Tibial nerve (tissue), 4 donors: ENCODE measurements around the gene KLHL13. TPM values are rescaled to one million over a fixed set of nuclear protein-coding genes. Genes with fewer than 3 reads are reported as not detected.
"Not testable (repeated sequence)": the region's sequence is repeated elsewhere in the genome, so short reads cannot be mapped to it uniquely, and the experiment has no call there.

Source experiments
- DNase-seq, 2 donors: peaks; one replicate each; pipeline ENCODE4 v3.0.0-alpha.2; 2019; ENCODE audit warnings: low spot score in 2 of 2
- H3K27ac ChIP-seq, 4 donors: fragments of 200-600 bp; sonication (generic) in 3 of 4; one replicate each; pipeline ENCODE4 v1.5.1; 2017 to 2019; ENCODE audit warnings: mild to moderate bottlenecking in 1 of 4
- H3K27me3 ChIP-seq, 2 donors: fragments of 200-600 bp; sonication (generic) in 1 of 2; one replicate each; pipeline versions ENCODE4 v1.5.1 to v1.6.0; 2017 to 2019
- H3K36me3 ChIP-seq, 3 donors: fragments of 200-600 bp; sonication (generic); one replicate each; pipeline ENCODE4 v1.5.1; 2018 to 2019
- H3K4me1 ChIP-seq, 4 donors: fragments of 200-600 bp; sonication (generic) in 3 of 4; one replicate each; pipeline ENCODE4 v1.5.1; 2017 to 2019
- H3K4me3 ChIP-seq, 4 donors: fragments of 200-600 bp; sonication (generic) in 3 of 4; one replicate each; pipeline ENCODE4 v1.5.1; 2017 to 2019; ENCODE audit warnings: mild to moderate bottlenecking in 1 of 4, moderate library complexity in 1 of 4
- H3K9me3 ChIP-seq, 4 donors: fragments of 200-600 bp; sonication (generic) in 3 of 4; one replicate each; pipeline ENCODE4 v1.5.1; 2017 to 2019
- EP300 ChIP-seq, 2 donors: sonication (generic); formaldehyde crosslinking; IDR thresholded peaks; one replicate each; pipeline ENCODE4 v1.6.1; 2017; ENCODE audit warnings: antibody characterized with exemption in 2 of 2, mild to moderate bottlenecking in 1 of 2
- POLR2A ChIP-seq, 2 donors: fragments of 450-650 bp; IDR thresholded peaks; one replicate each; pipeline ENCODE4 v1.6.1; 2017; ENCODE audit warnings: antibody characterized with exemption in 2 of 2, mild to moderate bottlenecking in 2 of 2, moderate library complexity in 2 of 2
- WGBS, 2 donors: methylation state at CpG; one replicate each; pipeline ENCODE4 v1.1.5; 2018; 5-methylcytosine and 5-hydroxymethylcytosine counted together
- total RNA-seq, 4 donors: library from RNA; depleted of rRNA; stranded (reverse); fragments of >200 nt; gene quantifications; one replicate each; pipeline ENCODE4 v1.1.0, GENCODE V29; 2016
- TF ChIP-seq, protein P1 (sequence below), 5 experiments: fragments of 200-600 bp in 3 of 5; fragments of 450-650 bp in 2 of 5; sonication (generic) in 3 of 5; IDR thresholded peaks; one replicate each; pipeline ENCODE4 v1.5.1; 2016 to 2019; ENCODE audit warnings: antibody characterized with exemption in 5 of 5, mild to moderate bottlenecking in 3 of 5, moderate library complexity in 2 of 5

The KLHL13 gene
- total RNA-seq, 4 donors from 2014 or later: 3.0 to 5.9 (median 4.4) TPM

DNA sequence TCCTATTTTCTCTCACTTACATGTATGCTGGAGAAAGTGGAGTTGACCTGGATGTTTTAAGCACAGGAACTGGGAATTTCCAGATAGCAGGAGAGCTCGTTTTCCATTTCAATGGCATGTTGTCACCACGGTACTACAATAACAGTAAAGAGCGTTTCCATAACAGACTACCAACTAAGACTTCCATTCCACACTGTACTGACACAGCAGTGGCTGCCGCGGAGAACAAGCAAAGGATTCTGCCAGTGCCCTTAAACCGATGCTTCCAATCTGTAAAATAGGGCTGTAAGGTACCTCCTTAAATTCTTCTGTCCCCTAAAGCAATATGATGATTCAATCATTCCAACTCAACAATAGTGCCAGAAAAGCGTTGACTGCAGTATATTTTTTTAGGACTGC lies 143.9 kb downstream of the KLHL13 start:
- Histone ChIP-seq H3K9me3 (no peaks in the 10 kb centered on the region), H3K27ac (no peak overlapping the region), H3K4me1 (no peaks in the 10 kb centered on the region), H3K4me3 (peak overlapping the region in 1 of 4 donors; percentile 12), H3K36me3 (no peaks in the 10 kb centered on the region), H3K27me3 (no peaks in the 10 kb centered on the region)
- 15 to 41% methylated on average over 7 of the region's 7 CpGs for WGBS, 2 donors
- DNase-seq: no peak
- TF ChIP-seq POLR2A (IDR thresholded peaks at IDR 0.05) (no peak), EP300 (IDR thresholded peaks at IDR 0.05) (no peak)
- TF ChIP-seq, protein P1, sequence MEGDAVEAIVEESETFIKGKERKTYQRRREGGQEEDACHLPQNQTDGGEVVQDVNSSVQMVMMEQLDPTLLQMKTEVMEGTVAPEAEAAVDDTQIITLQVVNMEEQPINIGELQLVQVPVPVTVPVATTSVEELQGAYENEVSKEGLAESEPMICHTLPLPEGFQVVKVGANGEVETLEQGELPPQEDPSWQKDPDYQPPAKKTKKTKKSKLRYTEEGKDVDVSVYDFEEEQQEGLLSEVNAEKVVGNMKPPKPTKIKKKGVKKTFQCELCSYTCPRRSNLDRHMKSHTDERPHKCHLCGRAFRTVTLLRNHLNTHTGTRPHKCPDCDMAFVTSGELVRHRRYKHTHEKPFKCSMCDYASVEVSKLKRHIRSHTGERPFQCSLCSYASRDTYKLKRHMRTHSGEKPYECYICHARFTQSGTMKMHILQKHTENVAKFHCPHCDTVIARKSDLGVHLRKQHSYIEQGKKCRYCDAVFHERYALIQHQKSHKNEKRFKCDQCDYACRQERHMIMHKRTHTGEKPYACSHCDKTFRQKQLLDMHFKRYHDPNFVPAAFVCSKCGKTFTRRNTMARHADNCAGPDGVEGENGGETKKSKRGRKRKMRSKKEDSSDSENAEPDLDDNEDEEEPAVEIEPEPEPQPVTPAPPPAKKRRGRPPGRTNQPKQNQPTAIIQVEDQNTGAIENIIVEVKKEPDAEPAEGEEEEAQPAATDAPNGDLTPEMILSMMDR (IDR thresholded peaks at IDR 0.05): no peak

DNA sequence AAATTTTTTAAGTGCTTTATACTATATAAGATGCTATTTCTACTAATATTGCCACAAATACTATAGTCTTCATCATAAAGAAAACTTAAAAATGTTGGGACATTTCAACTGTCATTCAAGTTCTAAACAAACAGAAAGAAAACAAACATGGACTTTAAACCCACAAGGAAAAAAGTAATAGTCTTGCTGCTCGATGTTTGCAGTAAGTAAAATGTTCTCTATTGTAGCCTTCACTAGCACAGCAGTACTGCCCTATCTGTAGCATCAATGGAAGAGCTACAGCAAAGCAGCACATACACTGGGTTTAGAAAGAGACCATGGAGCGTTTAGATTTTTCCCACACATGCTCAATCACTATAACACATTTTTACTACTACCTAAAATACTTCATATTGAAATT lies 146.8 kb downstream of the KLHL13 start:
- H3K36me3 ChIP-seq: no peaks in the 10 kb centered on the region
- TF ChIP-seq POLR2A (IDR thresholded peaks at IDR 0.05) (no peak), EP300 (IDR thresholded peaks at IDR 0.05) (no peak)
- TF ChIP-seq, protein P1 (IDR thresholded peaks at IDR 0.05): no peak

DNA sequence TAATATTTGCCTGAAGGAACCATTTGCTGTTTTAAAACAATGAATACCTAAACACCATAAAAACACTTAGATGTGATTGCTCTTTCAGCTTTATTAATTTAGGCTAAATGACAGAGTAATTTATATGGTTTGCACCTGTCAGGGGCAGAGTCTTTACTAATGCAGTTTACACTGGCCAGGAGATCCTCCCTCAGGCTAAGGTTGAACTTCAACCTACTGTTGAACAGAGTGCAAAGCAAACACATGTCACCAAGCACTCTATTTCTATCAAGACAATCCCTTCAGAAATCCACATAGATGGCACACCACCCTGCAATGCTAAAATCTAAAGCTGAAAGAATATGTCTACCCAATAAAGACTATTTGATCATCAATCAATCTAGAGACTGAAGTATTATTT lies 147.3 kb downstream of the KLHL13 start:
- no peak for DNase-seq
- TF ChIP-seq, protein P1 (IDR thresholded peaks at IDR 0.05): no peak
- no peak for TF ChIP-seq EP300 (IDR thresholded peaks at IDR 0.05)
- TF ChIP-seq POLR2A (IDR thresholded peaks at IDR 0.05): no peak

More for the DNA sequence above, 146.8 kb downstream of the KLHL13 start:
- DNase-seq: no peak
- 38 to 52% methylated on average over 2 of the region's 2 CpGs for WGBS, 2 donors
- no peak overlapping the region for H3K27ac ChIP-seq
- H3K4me3 ChIP-seq: no peak overlapping the region
- no peaks in the 10 kb centered on the region for H3K9me3 ChIP-seq
- H3K4me1 ChIP-seq: no peaks in the 10 kb centered on the region
- no peaks in the 10 kb centered on the region for H3K27me3 ChIP-seq

DNA sequence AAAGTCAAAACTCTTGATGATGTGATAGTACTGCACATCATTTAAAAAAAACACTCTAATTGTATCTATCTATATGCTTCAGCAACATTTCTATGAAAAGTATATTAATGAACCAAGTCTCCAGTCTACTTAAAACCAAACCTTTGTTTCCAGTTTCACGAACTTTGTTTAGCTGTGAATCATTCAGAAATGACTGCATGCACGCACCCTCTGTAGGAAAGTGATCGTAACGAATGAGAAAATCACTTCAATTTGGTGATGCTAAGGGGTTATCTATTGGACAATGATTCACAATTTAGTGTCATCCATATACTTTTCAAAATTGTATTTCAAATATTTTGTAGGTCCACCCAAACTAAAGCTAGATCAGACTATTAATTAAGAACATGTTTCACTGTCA lies 157.6 kb downstream of the KLHL13 start:
- no peak for DNase-seq
- no peaks in the 10 kb centered on the region for H3K36me3 ChIP-seq

More for the DNA sequence above, 147.3 kb downstream of the KLHL13 start:
- Histone ChIP-seq H3K36me3 (no peaks in the 10 kb centered on the region), H3K27ac (no peak overlapping the region), H3K4me1 (no peaks in the 10 kb centered on the region), H3K4me3 (no peak overlapping the region), H3K9me3 (no peaks in the 10 kb centered on the region), H3K27me3 (no peaks in the 10 kb centered on the region)

DNA sequence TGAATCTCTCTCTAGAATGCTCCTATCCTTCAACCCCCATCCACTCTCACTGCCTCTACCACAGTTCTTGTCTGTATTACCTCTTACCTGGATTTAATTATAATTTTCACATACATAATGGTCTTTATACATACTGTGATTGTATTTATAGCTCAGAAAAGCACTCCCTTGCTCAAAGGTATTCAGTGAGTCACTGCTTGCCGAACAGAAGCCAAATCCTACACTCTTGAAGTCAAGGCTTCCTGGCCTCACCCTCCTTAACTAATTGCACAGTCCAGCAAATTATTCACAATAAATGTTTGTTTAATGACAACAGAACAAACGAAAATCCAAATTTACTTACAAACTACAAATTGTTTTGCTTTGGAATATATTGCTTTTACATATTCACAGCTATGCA lies 159.5 kb downstream of the KLHL13 start:
- Histone ChIP-seq H3K9me3 (no peaks in the 10 kb centered on the region), H3K4me3 (no peak overlapping the region), H3K27me3 (no peaks in the 10 kb centered on the region), H3K4me1 (no peaks in the 10 kb centered on the region), H3K36me3 (no peaks in the 10 kb centered on the region), H3K27ac (no peak overlapping the region)
- DNase-seq: no peak
- TF ChIP-seq, protein P1 (IDR thresholded peaks at IDR 0.05): no peak
- no peak for TF ChIP-seq POLR2A (IDR thresholded peaks at IDR 0.05)
- TF ChIP-seq EP300 (IDR thresholded peaks at IDR 0.05): no peak
- 28 to 38% methylated on average over 2 of the region's 2 CpGs for WGBS, 2 donors

More for the DNA sequence above, 157.6 kb downstream of the KLHL13 start:
- no peak overlapping the region for H3K4me3 ChIP-seq
- no peak overlapping the region for H3K27ac ChIP-seq
- 58 to 65% methylated on average over 4 of the region's 4 CpGs for WGBS, 2 donors
- H3K4me1 ChIP-seq: no peaks in the 10 kb centered on the region
- no peaks in the 10 kb centered on the region for H3K9me3 ChIP-seq
- TF ChIP-seq EP300 (IDR thresholded peaks at IDR 0.05) (no peak), POLR2A (IDR thresholded peaks at IDR 0.05) (no peak)
- TF ChIP-seq, protein P1 (IDR thresholded peaks at IDR 0.05): no peak
- no peaks in the 10 kb centered on the region for H3K27me3 ChIP-seq

DNA sequence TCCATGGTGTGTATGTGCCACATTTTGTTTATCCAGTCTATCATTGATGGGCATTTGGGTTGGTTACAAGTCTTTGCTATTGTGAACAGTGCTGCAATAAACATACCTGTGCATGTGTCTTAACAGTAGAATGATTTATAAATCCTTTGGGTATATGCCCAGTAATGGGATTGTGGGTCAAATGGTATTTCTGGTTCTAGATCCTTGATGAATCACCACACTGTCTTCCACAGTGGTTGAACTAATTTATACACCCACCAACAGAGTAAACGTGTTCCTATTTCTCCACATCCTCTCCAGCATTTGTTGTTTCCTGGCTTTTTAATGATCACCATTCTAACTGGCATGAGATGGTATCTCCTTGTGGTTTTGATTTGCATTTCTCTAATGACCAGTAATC lies 177.3 kb downstream of the KLHL13 start:
- not testable (repeated sequence) for H3K36me3 ChIP-seq, H3K4me3 ChIP-seq, H3K4me1 ChIP-seq, DNase-seq, H3K27me3 ChIP-seq, H3K27ac ChIP-seq, H3K9me3 ChIP-seq
- WGBS, 2 donors: 50 to 71% methylated on average over 1 of the region's 1 CpG
